Upper lobe of left lung (tissue), 6 donors: Measurements from ENCODE around the gene PPP1R3D. TPM values are rescaled to one million over a fixed set of nuclear protein-coding genes. Genes with fewer than 3 reads are reported as not detected.

Experiments
- ATAC-seq, 2 donors: fragments of 200-7000 bp; cut with Tn5 transposase; one replicate each; pipeline ENCODE4 v1.9.1; 2022; ENCODE audit warnings: mild to moderate bottlenecking in 2 of 2, moderate library complexity in 2 of 2; ENCODE audit not compliant: low FRiP score in 2 of 2
- DNase-seq, 2 donors: peaks; one replicate each; pipeline ENCODE4 v3.0.0-alpha.2; 2019 to 2020
- H3K27ac ChIP-seq, 4 donors: fragments of 200-600 bp; sonication (generic); one replicate each; pipeline ENCODE4 v1.5.1; 2016 to 2019
- H3K27me3 ChIP-seq, 4 donors: fragments of 200-600 bp; sonication (generic); one replicate each; pipeline ENCODE4 v1.5.1; 2017 to 2019
- H3K36me3 ChIP-seq, 4 donors: fragments of 200-600 bp; sonication (generic); one replicate each; pipeline ENCODE4 v1.5.1; 2016 to 2019
- H3K4me1 ChIP-seq, 4 donors: fragments of 200-600 bp; sonication (generic); one replicate each; pipeline ENCODE4 v1.5.1; 2018 to 2019
- H3K4me3 ChIP-seq, 4 donors: fragments of 200-600 bp; sonication (generic); one replicate each; pipeline ENCODE4 v1.5.1; 2017 to 2019; ENCODE audit warnings: mild to moderate bottlenecking in 2 of 4, moderate library complexity in 1 of 4
- H3K9me3 ChIP-seq, 4 donors: fragments of 200-600 bp; sonication (generic); one replicate each; pipeline ENCODE4 v1.5.1; 2018 to 2019
- CTCF ChIP-seq, 6 experiments: fragments of 450-650 bp in 4 of 6; fragments of 200-600 bp in 2 of 6; sonication (generic) in 2 of 6; IDR thresholded peaks; one replicate each; pipeline ENCODE4 v1.5.1; 2016 to 2019; ENCODE audit warnings: antibody characterized with exemption in 6 of 6
- EP300 ChIP-seq, 4 donors: sonication (generic); formaldehyde crosslinking; IDR thresholded peaks; one replicate each; pipeline ENCODE4 v1.5.1; 2017; ENCODE audit warnings: antibody characterized with exemption in 4 of 4, control low read depth in 2 of 4
- POLR2A ChIP-seq, 4 donors: fragments of 450-650 bp; IDR thresholded peaks; one replicate each; pipeline ENCODE4 v1.5.1; 2016 to 2017; ENCODE audit warnings: antibody characterized with exemption in 4 of 4, mild to moderate bottlenecking in 2 of 4
- POLR2AphosphoS5 ChIP-seq, 2 donors: sonication (generic); formaldehyde crosslinking; IDR thresholded peaks; one replicate each; pipeline ENCODE4 v1.5.1; 2017; ENCODE audit warnings: antibody characterized with exemption in 2 of 2
- WGBS, 2 donors: methylation state at CpG; one replicate each; pipeline ENCODE4 v1.1.5; 2017 to 2018; 5-methylcytosine and 5-hydroxymethylcytosine counted together
- total RNA-seq, 6 donors: library from RNA; depleted of rRNA in 4 of 6; stranded (reverse); fragments of >200 nt in 4 of 6; gene quantifications; one replicate each; pipeline versions ENCODE4 v1.1.0 to v1.2.1, GENCODE V29; 2016 to 2021
- donor health status: DM: no; HTN: no; CAD: no; lungs with moderate emphysema.
- donor health status: DM: no; HTN: yes; CAD: no; lungs with severe emphysema.

The PPP1R3D gene
- total RNA-seq, result 10 to 100 TPM in 4 of 6 donors, 1 to 10 TPM in 2; 6.3 to 12.6 (median 10.4) TPM

- H3K27me3 ChIP-seq, result no peaks in the 10 kb centered on the region
- no peaks in the 10 kb centered on the region for H3K9me3 ChIP-seq
- DNase-seq (peak; percentile 100), ATAC-seq (peak; percentile 98 to 99)
- peaks cover 13 to 38% (median 15%) of the 10 kb centered on the region in 4 donors for H3K36me3 ChIP-seq
- peaks cover 47 to 61% (median 52%) of the 10 kb centered on the region in 4 donors for H3K4me1 ChIP-seq
- peak; percentile 27 to 95 (median 89) for TF ChIP-seq POLR2A (IDR thresholded peaks at IDR 0.05)
- TF ChIP-seq CTCF (IDR thresholded peaks at IDR 0.05), result peak in 4 of 6 experiments; percentile 14 to 32 (median 20)
- TF ChIP-seq EP300 (IDR thresholded peaks at IDR 0.05), result peak in 1 of 4 donors; percentile 41
- TF ChIP-seq POLR2AphosphoS5 (IDR thresholded peaks at IDR 0.05), result peak; percentile 50 to 81
- WGBS, 2 donors, result 1% methylated on average over 13 to 56 of the region's 57 CpGs
- peak within 1 kb of the TSS; percentile 55 to 80 (median 76) for H3K4me3 ChIP-seq
- H3K27ac ChIP-seq, result peak within 1 kb of the TSS; percentile 96 to 98 (median 96)
Measured at GRCh38 chr20:59940129-59940955, at the start of gene PPP1R3D, which contains the start of gene FAM217B. Gene PPP1R3D, minus strand, starts transcription at chr20:59940305. Its CDS starts 374 bp downstream, at chr20:59939931. Gene FAM217B, plus strand, starts transcription at chr20:59940389. Its CDS starts 3,555 bp downstream, at chr20:59943944.

DNA sequence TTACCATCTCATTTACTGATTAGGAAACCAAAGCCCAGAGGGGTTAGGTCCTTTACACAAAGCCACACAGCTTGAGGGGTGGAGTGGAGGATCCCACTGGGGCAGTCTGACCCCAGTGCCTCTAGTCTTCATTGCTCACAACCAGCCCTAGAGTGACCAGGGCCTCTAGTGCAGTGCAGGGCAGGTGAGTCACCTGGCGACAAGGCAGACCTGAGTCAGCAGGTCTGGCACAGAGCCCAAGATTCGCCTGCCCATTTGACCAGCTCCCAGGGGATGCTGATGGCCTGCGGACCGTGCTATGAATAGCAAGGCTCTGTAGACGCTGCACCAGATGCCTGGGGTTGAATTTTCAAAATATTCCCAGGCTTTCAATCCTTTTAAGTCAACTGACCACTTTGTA is 48.0 kb upstream of the PPP1R3D start:
- peak; percentile 2 to 90 for DNase-seq
- no peaks in the 10 kb centered on the region for H3K9me3 ChIP-seq
- H3K27ac ChIP-seq, result no peak overlapping the region
- TF ChIP-seq EP300 (IDR thresholded peaks at IDR 0.05) (no peak), POLR2A (IDR thresholded peaks at IDR 0.05) (no peak)
- peaks cover 0 to 13% (median 5%) of the 10 kb centered on the region in 4 donors for H3K4me1 ChIP-seq
- no peaks in the 10 kb centered on the region for H3K27me3 ChIP-seq
- H3K4me3 ChIP-seq, result no peak overlapping the region
- 56 to 75% methylated on average over 4 to 5 of the region's 5 CpGs for WGBS, 2 donors
- peak in 1 of 2 donors; percentile 88 for ATAC-seq
- no peaks in the 10 kb centered on the region for H3K36me3 ChIP-seq

GRCh38 chr20:59987135-59987534 is 47.0 kb upstream of the PPP1R3D start:
- no peaks in the 10 kb centered on the region for H3K9me3 ChIP-seq
- H3K4me1 ChIP-seq, result peaks cover 0 to 13% (median 5%) of the 10 kb centered on the region in 4 donors
- H3K27ac ChIP-seq, result no peak overlapping the region
- WGBS, 2 donors, result 88 to 94% methylated on average over 7 of the region's 7 CpGs
- no peaks in the 10 kb centered on the region for H3K27me3 ChIP-seq
- no peak overlapping the region for H3K4me3 ChIP-seq
- DNase-seq (no peak), ATAC-seq (no peak)
- TF ChIP-seq POLR2A (IDR thresholded peaks at IDR 0.05) (no peak), POLR2AphosphoS5 (IDR thresholded peaks at IDR 0.05) (no peak), CTCF (IDR thresholded peaks at IDR 0.05) (no peak), EP300 (IDR thresholded peaks at IDR 0.05) (no peak)
- H3K36me3 ChIP-seq, result no peaks in the 10 kb centered on the region

- TF ChIP-seq POLR2AphosphoS5 (IDR thresholded peaks at IDR 0.05) (no peak), CTCF (IDR thresholded peaks at IDR 0.05) (no peak), POLR2A (IDR thresholded peaks at IDR 0.05) (no peak), EP300 (IDR thresholded peaks at IDR 0.05) (no peak)
- H3K36me3 ChIP-seq, result no peaks in the 10 kb centered on the region
- no peaks in the 10 kb centered on the region for H3K27me3 ChIP-seq
- H3K27ac ChIP-seq, result no peak overlapping the region
- peaks cover 0 to 13% (median 2%) of the 10 kb centered on the region in 4 donors for H3K4me1 ChIP-seq
- ATAC-seq, result no peak
- no peak for DNase-seq
- 83 to 94% methylated on average over 3 of the region's 3 CpGs for WGBS, 2 donors
- no peak overlapping the region for H3K4me3 ChIP-seq
- no peaks in the 10 kb centered on the region for H3K9me3 ChIP-seq
Measured at GRCh38 chr20:59985864-59986263, 45.8 kb upstream of the PPP1R3D start.

- Histone ChIP-seq H3K36me3 (no peaks in the 10 kb centered on the region), H3K27ac (peak overlapping the region; percentile 8 to 80 (median 68)), H3K4me1 (peaks cover 0 to 13% (median 2%) of the 10 kb centered on the region in 4 donors), H3K9me3 (no peaks in the 10 kb centered on the region), H3K27me3 (no peaks in the 10 kb centered on the region), H3K4me3 (no peak overlapping the region)
- no peak for TF ChIP-seq CTCF (IDR thresholded peaks at IDR 0.05)
- TF ChIP-seq POLR2A (IDR thresholded peaks at IDR 0.05), result no peak
- TF ChIP-seq POLR2AphosphoS5 (IDR thresholded peaks at IDR 0.05), result no peak
- TF ChIP-seq EP300 (IDR thresholded peaks at IDR 0.05), result no peak
- WGBS, 2 donors, result 73 to 76% methylated on average over 8 of the region's 8 CpGs
- DNase-seq, result no peak
- no peak for ATAC-seq
Measured at GRCh38 chr20:59985164-59985563, 45.1 kb upstream of the PPP1R3D start.
